Astrocyte (in vitro differentiated cells and primary cell): ENCODE data around the gene GGTA1. TPM values are rescaled to one million over a fixed set of nuclear protein-coding genes. Genes with fewer than 3 reads are reported as not detected.

Source experiments
- DNase-seq: peaks from one replicate; pipeline ENCODE4 v3.0.0-alpha.2; 2010; ENCODE audit warnings: low read depth
- FAIRE-seq: peaks from 2 replicates; lab custom pipeline; 2011; peaks lifted over from hg19 to GRCh38; lab: Jason Lieb, UNC
- H2AFZ ChIP-seq: 2 replicates; pipeline ENCODE4 v1.6.0; 2012; ENCODE audit warnings: low read depth, low read length, inconsistent platforms
- H3K27ac ChIP-seq: 2 replicates; pipeline ENCODE4 v1.5.1; 2011; ENCODE audit warnings: low read depth, low read length, inconsistent platforms
- H3K27me3 ChIP-seq: 2 replicates; pipeline ENCODE4 v1.6.0; 2011; ENCODE audit warnings: low read length, inconsistent platforms; ENCODE audit not compliant: insufficient read depth
- H3K36me3 ChIP-seq: 2 replicates; pipeline ENCODE4 v1.5.1; 2011; ENCODE audit warnings: low read length, inconsistent platforms; ENCODE audit not compliant: insufficient read depth
- H3K4me1 ChIP-seq: 2 replicates; pipeline ENCODE4 v1.5.1; 2011; ENCODE audit warnings: low read length, inconsistent platforms; ENCODE audit not compliant: insufficient read depth
- H3K4me2 ChIP-seq: 2 replicates; pipeline ENCODE4 v1.6.0; 2012; ENCODE audit warnings: low read length, inconsistent platforms
- H3K4me3 ChIP-seq: 2 replicates; pipeline ENCODE4 v1.5.1; 2011; ENCODE audit warnings: low read depth, mild to moderate bottlenecking, low read length, inconsistent platforms; ENCODE audit not compliant: insufficient read depth
- H3K79me2 ChIP-seq: 2 replicates; pipeline ENCODE4 v1.6.0; 2012; ENCODE audit warnings: mild to moderate bottlenecking, low read length, inconsistent platforms; ENCODE audit not compliant: insufficient read depth
- H3K9ac ChIP-seq: 2 replicates; pipeline ENCODE4 v1.6.0; 2012; ENCODE audit warnings: mild to moderate bottlenecking, low read length, inconsistent platforms
- H3K9me3 ChIP-seq: 2 replicates; pipeline ENCODE4 v1.5.1; 2012; ENCODE audit warnings: low read depth, mild to moderate bottlenecking, low read length, inconsistent platforms; ENCODE audit not compliant: insufficient read depth
- H4K20me1 ChIP-seq: 2 replicates; pipeline ENCODE4 v1.6.0; 2012; ENCODE audit warnings: low read length, inconsistent platforms; ENCODE audit not compliant: insufficient read depth
- H3K27ac Mint-ChIP-seq: one replicate; pipeline ENCODE4 v1.8.0; 2021; ENCODE audit warnings: mild to moderate bottlenecking, mixed read lengths; ENCODE audit not compliant: unreplicated experiment
- H3K27me3 Mint-ChIP-seq: one replicate; pipeline ENCODE4 v1.8.0; 2021; ENCODE audit warnings: low read depth, mixed read lengths; ENCODE audit not compliant: unreplicated experiment
- H3K36me3 Mint-ChIP-seq: one replicate; pipeline ENCODE4 v1.8.0; 2021; ENCODE audit warnings: low read depth, mixed read lengths; ENCODE audit not compliant: unreplicated experiment
- H3K4me1 Mint-ChIP-seq: one replicate; pipeline ENCODE4 v1.8.0; 2021; ENCODE audit warnings: low read depth, mixed read lengths; ENCODE audit not compliant: unreplicated experiment
- H3K4me3 Mint-ChIP-seq: one replicate; pipeline ENCODE4 v1.8.0; 2021; ENCODE audit warnings: mild to moderate bottlenecking, moderate library complexity, mixed read lengths; ENCODE audit not compliant: unreplicated experiment
- H3K9me3 Mint-ChIP-seq: one replicate; pipeline ENCODE4 v1.8.0; 2021; ENCODE audit warnings: mild to moderate bottlenecking, mixed read lengths; ENCODE audit not compliant: unreplicated experiment
- EZH2 ChIP-seq: IDR thresholded peaks from 2 replicates; pipeline ENCODE4 v1.6.1; 2012; ENCODE audit warnings: mild to moderate bottlenecking, low read length, inconsistent platforms; ENCODE audit not compliant: insufficient read depth
- total RNA-seq: library from RNA; stranded (reverse); gene quantifications from 2 replicates; pipeline ENCODE4 v1.2.1, GENCODE V29; 2021
- TF ChIP-seq, protein P1 (sequence below): IDR thresholded peaks from 2 replicates; pipeline ENCODE4 v1.5.1; 2011; ENCODE audit warnings: low read depth, mild to moderate bottlenecking, inconsistent platforms, low read length, moderate library complexity; ENCODE audit not compliant: insufficient read depth

The GGTA1 gene
- total RNA-seq, 1 donor from 2014 or later = 0.18 TPM

DNA sequence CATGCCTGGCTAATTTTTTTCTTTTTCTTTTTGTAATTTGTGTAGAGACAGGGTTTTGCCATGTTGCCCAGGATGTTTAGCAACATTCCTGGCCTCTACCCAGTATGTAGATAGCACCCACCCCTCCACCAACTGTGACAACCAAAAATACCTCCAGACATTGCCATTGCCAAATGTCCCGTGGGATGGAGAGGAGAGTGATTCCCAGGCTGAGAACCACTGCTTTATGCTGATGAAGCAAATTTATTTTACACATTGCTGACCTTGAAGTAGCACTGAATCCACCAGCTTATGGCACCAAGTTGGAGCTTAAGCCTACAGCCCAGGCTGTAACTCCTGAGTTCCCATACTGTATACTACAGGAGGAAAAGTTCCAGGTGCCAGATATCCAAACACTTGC lies 58.5 kb downstream of the GGTA1 start:
- H3K9me3 Mint-ChIP-seq = peaks cover 5% of the 10 kb centered on the region
- no peaks in the 10 kb centered on the region for H3K36me3 ChIP-seq
- H3K4me2 ChIP-seq = no peak overlapping the region
- peaks cover 20% of the 10 kb centered on the region for H3K4me1 Mint-ChIP-seq
- no peaks in the 10 kb centered on the region for H3K9me3 ChIP-seq
- H3K4me3 ChIP-seq = no peak overlapping the region
- DNase-seq = no peak
- H3K27me3 Mint-ChIP-seq = peaks cover 43% of the 10 kb centered on the region
- TF ChIP-seq EZH2 = no peak
- TF ChIP-seq, protein P1, sequence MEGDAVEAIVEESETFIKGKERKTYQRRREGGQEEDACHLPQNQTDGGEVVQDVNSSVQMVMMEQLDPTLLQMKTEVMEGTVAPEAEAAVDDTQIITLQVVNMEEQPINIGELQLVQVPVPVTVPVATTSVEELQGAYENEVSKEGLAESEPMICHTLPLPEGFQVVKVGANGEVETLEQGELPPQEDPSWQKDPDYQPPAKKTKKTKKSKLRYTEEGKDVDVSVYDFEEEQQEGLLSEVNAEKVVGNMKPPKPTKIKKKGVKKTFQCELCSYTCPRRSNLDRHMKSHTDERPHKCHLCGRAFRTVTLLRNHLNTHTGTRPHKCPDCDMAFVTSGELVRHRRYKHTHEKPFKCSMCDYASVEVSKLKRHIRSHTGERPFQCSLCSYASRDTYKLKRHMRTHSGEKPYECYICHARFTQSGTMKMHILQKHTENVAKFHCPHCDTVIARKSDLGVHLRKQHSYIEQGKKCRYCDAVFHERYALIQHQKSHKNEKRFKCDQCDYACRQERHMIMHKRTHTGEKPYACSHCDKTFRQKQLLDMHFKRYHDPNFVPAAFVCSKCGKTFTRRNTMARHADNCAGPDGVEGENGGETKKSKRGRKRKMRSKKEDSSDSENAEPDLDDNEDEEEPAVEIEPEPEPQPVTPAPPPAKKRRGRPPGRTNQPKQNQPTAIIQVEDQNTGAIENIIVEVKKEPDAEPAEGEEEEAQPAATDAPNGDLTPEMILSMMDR = no peak
- no peaks in the 10 kb centered on the region for H3K36me3 Mint-ChIP-seq
- H4K20me1 ChIP-seq = no peaks in the 10 kb centered on the region
- H3K27me3 ChIP-seq = peaks cover 65% of the 10 kb centered on the region
- H3K79me2 ChIP-seq = no peaks in the 10 kb centered on the region
- H3K27ac ChIP-seq = no peak overlapping the region
- no peaks in the 10 kb centered on the region for H3K4me1 ChIP-seq
- no peak overlapping the region for H3K27ac Mint-ChIP-seq
- FAIRE-seq = no peak
- H3K4me3 Mint-ChIP-seq = no peak overlapping the region
- no peak overlapping the region for H3K9ac ChIP-seq
- H2AFZ ChIP-seq = no peak overlapping the region

- H3K4me1 ChIP-seq = no peaks in the 10 kb centered on the region
- FAIRE-seq (no peak), DNase-seq (no peak)
- H3K4me2 ChIP-seq = no peak overlapping the region
- no peaks in the 10 kb centered on the region for H3K9me3 ChIP-seq
- no peak for TF ChIP-seq EZH2
- TF ChIP-seq, protein P1 = peak; percentile 19
- no peak overlapping the region for H3K4me3 ChIP-seq
- H3K36me3 ChIP-seq = no peaks in the 10 kb centered on the region
- Mint-ChIP-seq H3K27me3 (peaks cover 36% of the 10 kb centered on the region), H3K27ac (peak overlapping the region; percentile 90), H3K36me3 (no peaks in the 10 kb centered on the region), H3K4me3 (no peak overlapping the region), H3K9me3 (peaks cover 5% of the 10 kb centered on the region), H3K4me1 (peaks cover 25% of the 10 kb centered on the region)
- no peaks in the 10 kb centered on the region for H4K20me1 ChIP-seq
- no peak overlapping the region for H3K27ac ChIP-seq
- peaks cover 53% of the 10 kb centered on the region for H3K27me3 ChIP-seq
- H3K79me2 ChIP-seq = no peaks in the 10 kb centered on the region
- no peak overlapping the region for H2AFZ ChIP-seq
- no peak overlapping the region for H3K9ac ChIP-seq
Observed at GRCh38 chr9:121439711-121440664, 59.7 kb downstream of the GGTA1 start.

DNA sequence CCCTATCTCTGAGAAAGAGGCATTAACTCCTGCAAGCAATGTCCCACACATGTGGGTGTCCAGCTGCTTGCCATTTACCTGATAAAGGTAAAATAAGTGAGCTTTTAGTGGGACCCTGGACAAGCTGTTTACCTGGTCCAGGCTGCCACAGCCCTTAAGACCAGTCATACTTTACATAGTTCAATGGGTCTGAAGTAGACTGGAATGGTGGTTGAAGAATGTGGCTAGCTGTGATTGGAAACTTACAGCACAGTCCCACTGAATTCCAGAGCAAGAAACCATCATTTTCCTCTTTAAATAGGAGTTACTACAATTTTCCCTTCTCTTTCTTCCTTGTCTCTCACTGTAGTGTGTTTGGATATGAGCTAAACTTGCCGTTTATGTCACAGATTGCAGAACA lies 60.6 kb downstream of the GGTA1 start:
- Mint-ChIP-seq H3K27me3 (peaks cover 28% of the 10 kb centered on the region), H3K4me3 (no peak overlapping the region), H3K9me3 (peaks cover 5% of the 10 kb centered on the region), H3K27ac (peak overlapping the region; percentile 90), H3K36me3 (no peaks in the 10 kb centered on the region), H3K4me1 (peaks cover 28% of the 10 kb centered on the region)
- H3K27me3 ChIP-seq = peaks cover 46% of the 10 kb centered on the region
- TF ChIP-seq, protein P1 = no peak
- TF ChIP-seq EZH2 = no peak
- no peak overlapping the region for H3K4me3 ChIP-seq
- no peaks in the 10 kb centered on the region for H3K4me1 ChIP-seq
- no peaks in the 10 kb centered on the region for H4K20me1 ChIP-seq
- DNase-seq = no peak
- H3K9ac ChIP-seq = no peak overlapping the region
- no peaks in the 10 kb centered on the region for H3K9me3 ChIP-seq
- no peaks in the 10 kb centered on the region for H3K36me3 ChIP-seq
- H2AFZ ChIP-seq = no peak overlapping the region
- no peak for FAIRE-seq
- no peak overlapping the region for H3K27ac ChIP-seq
- H3K79me2 ChIP-seq = no peaks in the 10 kb centered on the region
- H3K4me2 ChIP-seq = no peak overlapping the region
